A549 (cell line): ENCODE measurements around the gene CXCL12. TPM values are rescaled to one million over a fixed set of nuclear protein-coding genes. Genes with fewer than 3 reads are reported as not detected.

ENCODE experiments used
- ATAC-seq, 2 experiments: fragments of 200-7000 bp in 1 of 2; fragments of >200 bp in 1 of 2; cut with Nextera tagmentation in 1 of 2; cut with Tn5 transposase in 1 of 2; 3 replicates each; pipeline versions ENCODE4 v1.8.0 to v1.9.1; 2018 to 2020; ENCODE audit warnings: mild to moderate bottlenecking in 1 of 2, moderate library complexity in 1 of 2
- CTCF ChIA-PET: fragments of 300-600 bp; sonication (Branson Sonifier 250); formaldehyde crosslinking; extraction: SDS; loops from one replicate; lab custom pipeline; 2021; ENCODE audit warnings: antibody characterized with exemption, inconsistent platforms; lab: Yijun Ruan, JAX
- POLR2A ChIA-PET: fragments of 350-600 bp; formaldehyde crosslinking; extraction: SDS; loops from one replicate; lab custom pipeline; 2021; ENCODE audit warnings: antibody characterized with exemption, inconsistent platforms; lab: Yijun Ruan, JAX
- DNase-seq, 2 experiments: peaks; one replicate each; pipeline versions ENCODE4 v3.0.0 to v3.0.0-alpha.2; 2011 to 2016; ENCODE audit warnings: low read depth in 1 of 2, low spot score in 1 of 2
- FAIRE-seq: peaks from 2 replicates; lab custom pipeline; 2011; peaks lifted over from hg19 to GRCh38; lab: Jason Lieb, UNC
- H3K27ac ChIP-seq, 2 experiments: fragments of >200 bp; sonication (Bioruptor Twin); formaldehyde crosslinking; 3 replicates each; pipeline ENCODE4 v1.5.1; 2016 to 2017
- H3K4me1 ChIP-seq: fragments of >200 bp; sonication (Bioruptor Twin); formaldehyde crosslinking; 3 replicates; pipeline ENCODE4 v1.6.1; 2016
- H3K4me2 ChIP-seq: fragments of >200 bp; sonication (Bioruptor Twin); formaldehyde crosslinking; 3 replicates; pipeline ENCODE4 v1.6.1; 2016
- H3K4me3 ChIP-seq: fragments of >200 bp; sonication (Bioruptor Twin); formaldehyde crosslinking; 3 replicates; pipeline ENCODE4 v1.5.1; 2016
- H3K9me3 ChIP-seq: fragments of >200 bp; sonication (Bioruptor Twin); formaldehyde crosslinking; 3 replicates; pipeline ENCODE4 v1.6.1; 2016
- CBX2 ChIP-seq: fragments of 200-600 bp; sonication (generic); IDR thresholded peaks from 2 replicates; pipeline ENCODE4 v1.6.1; 2016; ENCODE audit warnings: low read depth, mild to moderate bottlenecking, borderline replicate concordance
- CBX8 ChIP-seq: fragments of 200-600 bp; sonication (generic); IDR thresholded peaks from 2 replicates; pipeline ENCODE4 v1.6.1; 2016
- EHMT2 ChIP-seq: fragments of 200-600 bp; sonication (generic); IDR thresholded peaks from 2 replicates; pipeline ENCODE4 v1.6.1; 2016; ENCODE audit warnings: antibody characterized with exemption, low read depth, mild to moderate bottlenecking, moderate library complexity
- FOSB ChIP-seq: fragments of 250-450 bp; sonication (Bioruptor Pico); IDR thresholded peaks from 2 replicates; pipeline ENCODE4 v1.5.0; 2020; ENCODE audit warnings: mild to moderate bottlenecking, moderate library complexity
- FOSL2 ChIP-seq, 2 experiments: fragments of 450-650 bp in 1 of 2; fragments of >200 bp in 1 of 2; sonication (Bioruptor Twin) in 1 of 2; formaldehyde crosslinking; IDR thresholded peaks; 2 replicates each; pipeline versions ENCODE4 v1.5.0 to v1.6.1; 2016 to 2020; ENCODE audit warnings: mild to moderate bottlenecking in 1 of 2, moderate library complexity in 1 of 2
- HEYL ChIP-seq: fragments of 250-450 bp; sonication (Bioruptor Pico); IDR thresholded peaks from 2 replicates; pipeline ENCODE4 v1.8.0; 2021; ENCODE audit warnings: mild to moderate bottlenecking, moderate library complexity
- JUN ChIP-seq, 2 experiments: fragments of >200 bp; sonication (Bioruptor Twin); formaldehyde crosslinking; IDR thresholded peaks; 2 replicates in 1 of 2; 3 replicates in 1 of 2; pipeline ENCODE4 v1.6.1; 2016 to 2017
- MAFK ChIP-seq: fragments of 450-650 bp; IDR thresholded peaks from 2 replicates; pipeline ENCODE4 v1.6.1; 2014; ENCODE audit not compliant: partially characterized antibody
- NFE2L2 ChIP-seq: fragments of 150-350 bp; conservative IDR thresholded peaks from 2 replicates; pipeline ENCODE4 v1.6.1; 2014; ENCODE audit warnings: low read length
- POLR2AphosphoS2 ChIP-seq: conservative IDR thresholded peaks from 2 replicates; pipeline ENCODE4 v1.6.1; 2012; ENCODE audit warnings: low read length, improper control_type of control experiment, inconsistent platforms
- SMC3 ChIP-seq: fragments of >200 bp; sonication (Bioruptor Twin); formaldehyde crosslinking; IDR thresholded peaks from 3 replicates; pipeline ENCODE4 v1.6.1; 2018; ENCODE audit warnings: inconsistent platforms
- SREBF2 ChIP-seq: fragments of 450-650 bp; IDR thresholded peaks from 2 replicates; pipeline ENCODE4 v1.6.1; 2014; ENCODE audit warnings: mild to moderate bottlenecking, moderate library complexity
- TFCP2L1 ChIP-seq: fragments of 250-450 bp; sonication (Bioruptor Pico); IDR thresholded peaks from 2 replicates; pipeline ENCODE4 v1.5.0; 2021; ENCODE audit warnings: mild to moderate bottlenecking
- ZC3H11A ChIP-seq: fragments of 450-650 bp; IDR thresholded peaks from 2 replicates; pipeline ENCODE4 v1.6.1; 2014; ENCODE audit warnings: antibody characterized with exemption, mild to moderate bottlenecking
- ZFP36 ChIP-seq: fragments of 450-650 bp; IDR thresholded peaks from 2 replicates; pipeline ENCODE4 v1.6.1; 2014; ENCODE audit warnings: borderline replicate concordance; ENCODE audit not compliant: partially characterized antibody
- WGBS: methylation state at CpG from one replicate; pipeline ENCODE4 v1.1.6; 2017; ENCODE audit errors: missing lambda C conversion rate; 5-methylcytosine and 5-hydroxymethylcytosine counted together
- polyA plus RNA-seq, 4 experiments: library from polyadenylated mRNA; depleted of rRNA in 3 of 4; stranded (reverse); fragments of >200 nt; fragmentation: RNase III in 1 of 4; extraction: RNeasy Plus Mini Kit Qiagen cat#74134 plus additional on column Dnase treatment in 1 of 4; gene quantifications; 2 replicates in 3 of 4; 3 replicates in 1 of 4; pipeline ENCODE4 v1.2.3, GENCODE V29; 2011 to 2017
- TF ChIP-seq, protein P1 (sequence below): fragments of 250-450 bp; sonication (Bioruptor Pico); IDR thresholded peaks from 2 replicates; pipeline ENCODE4 v1.5.0; 2021; ENCODE audit warnings: mild to moderate bottlenecking, moderate library complexity, borderline replicate concordance
- TF ChIP-seq, protein P2 (sequence below): fragments of 150-350 bp; IDR thresholded peaks from 2 replicates; pipeline ENCODE4 v1.6.1; 2014; ENCODE audit warnings: low read depth, mild to moderate bottlenecking, low read length
- TF ChIP-seq, protein P3 (sequence below): fragments of 200-600 bp; sonication (generic); IDR thresholded peaks from 2 replicates; pipeline ENCODE4 v1.6.1; 2016; ENCODE audit warnings: antibody characterized with exemption, mild to moderate bottlenecking, moderate library complexity
- TF ChIP-seq, protein P4 (sequence below): IDR thresholded peaks from 2 replicates; pipeline ENCODE4 v1.6.1; 2012

CXCL12 gene
- polyA plus RNA-seq, 2 of the 4 experiments (the other 2 are of a cell fraction): 0.13 to 0.17 TPM

DNA sequence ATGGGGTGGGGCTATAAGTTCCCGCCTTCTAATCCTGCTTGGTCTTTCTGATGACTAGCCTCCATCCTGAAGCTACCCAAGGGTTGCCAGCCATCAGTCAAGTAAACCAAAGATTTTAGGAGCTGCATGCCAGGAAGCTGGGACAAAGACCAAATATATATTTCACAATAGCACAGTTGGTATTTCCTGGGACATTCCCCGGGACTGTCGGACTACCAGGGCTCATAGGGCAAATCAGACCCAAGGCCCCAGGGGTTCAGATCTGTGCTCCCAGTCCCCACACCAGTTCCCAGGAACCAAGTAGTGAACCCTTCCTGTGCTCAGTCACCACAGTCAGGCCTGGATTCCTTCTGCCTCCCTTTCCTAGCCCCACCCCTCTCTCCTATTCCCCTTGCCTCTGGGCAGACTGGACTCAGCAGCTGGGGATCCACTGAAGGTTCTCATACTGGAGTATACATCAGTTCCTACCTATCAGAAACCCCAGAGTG lies 5.7 kb upstream of the CXCL12 start (continued):
- TF ChIP-seq, protein P1, sequence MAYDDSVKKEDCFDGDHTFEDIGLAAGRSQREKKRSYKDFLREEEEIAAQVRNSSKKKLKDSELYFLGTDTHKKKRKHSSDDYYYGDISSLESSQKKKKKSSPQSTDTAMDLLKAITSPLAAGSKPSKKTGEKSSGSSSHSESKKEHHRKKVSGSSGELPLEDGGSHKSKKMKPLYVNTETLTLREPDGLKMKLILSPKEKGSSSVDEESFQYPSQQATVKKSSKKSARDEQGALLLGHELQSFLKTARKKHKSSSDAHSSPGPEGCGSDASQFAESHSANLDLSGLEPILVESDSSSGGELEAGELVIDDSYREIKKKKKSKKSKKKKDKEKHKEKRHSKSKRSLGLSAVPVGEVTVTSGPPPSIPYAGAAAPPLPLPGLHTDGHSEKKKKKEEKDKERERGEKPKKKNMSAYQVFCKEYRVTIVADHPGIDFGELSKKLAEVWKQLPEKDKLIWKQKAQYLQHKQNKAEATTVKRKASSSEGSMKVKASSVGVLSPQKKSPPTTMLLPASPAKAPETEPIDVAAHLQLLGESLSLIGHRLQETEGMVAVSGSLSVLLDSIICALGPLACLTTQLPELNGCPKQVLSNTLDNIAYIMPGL (CRISPR knock-in tag): no peak
- TF ChIP-seq HEYL (CRISPR knock-in tag) (no peak), POLR2AphosphoS2 (no peak)
- TF ChIP-seq, protein P2, sequence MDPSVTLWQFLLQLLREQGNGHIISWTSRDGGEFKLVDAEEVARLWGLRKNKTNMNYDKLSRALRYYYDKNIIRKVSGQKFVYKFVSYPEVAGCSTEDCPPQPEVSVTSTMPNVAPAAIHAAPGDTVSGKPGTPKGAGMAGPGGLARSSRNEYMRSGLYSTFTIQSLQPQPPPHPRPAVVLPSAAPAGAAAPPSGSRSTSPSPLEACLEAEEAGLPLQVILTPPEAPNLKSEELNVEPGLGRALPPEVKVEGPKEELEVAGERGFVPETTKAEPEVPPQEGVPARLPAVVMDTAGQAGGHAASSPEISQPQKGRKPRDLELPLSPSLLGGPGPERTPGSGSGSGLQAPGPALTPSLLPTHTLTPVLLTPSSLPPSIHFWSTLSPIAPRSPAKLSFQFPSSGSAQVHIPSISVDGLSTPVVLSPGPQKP: no peak

DNA sequence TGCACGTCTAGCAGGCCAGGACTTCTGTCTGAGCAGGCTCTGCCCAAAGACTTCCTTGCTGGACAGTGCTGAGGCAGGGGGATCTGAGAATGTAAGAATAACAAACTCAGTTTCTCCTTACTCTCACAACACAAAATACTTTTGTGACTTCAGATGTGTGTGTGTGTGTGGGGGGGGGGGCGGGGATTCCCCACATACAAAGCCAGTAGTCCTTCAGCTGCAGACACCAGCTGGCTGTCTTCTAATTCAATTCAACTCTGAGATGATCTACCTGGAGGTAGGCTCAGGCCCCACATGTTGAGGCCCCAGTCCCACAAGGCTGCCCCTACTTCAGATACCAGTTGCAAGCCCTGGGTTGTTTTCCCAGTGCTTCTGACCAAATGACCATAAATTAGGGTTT lies 4.7 kb upstream of the CXCL12 start:
- ATAC-seq: no peak
- POLR2A ChIA-PET: no interaction called here

DNA sequence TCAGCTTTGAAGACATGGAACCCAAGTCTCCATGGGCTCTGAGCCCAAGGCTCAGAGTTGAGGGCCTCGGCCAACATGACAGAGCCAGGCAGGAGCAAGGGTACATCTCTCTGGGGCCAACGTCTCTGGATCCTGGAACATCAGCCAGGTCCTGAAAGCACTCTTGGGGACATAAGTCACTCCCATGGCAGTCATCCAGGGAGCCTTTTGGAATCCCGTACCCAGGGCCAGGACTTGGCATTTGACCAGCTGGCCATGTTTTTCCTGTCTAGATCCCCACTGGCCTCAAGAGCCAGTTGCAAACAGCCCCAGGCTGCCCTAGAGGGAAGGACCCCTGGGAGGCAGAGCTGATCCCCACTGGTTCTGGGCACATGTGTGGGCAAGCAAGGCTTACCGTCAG lies 4.3 kb upstream of the CXCL12 start:
- no peak for FAIRE-seq
- no peak for ATAC-seq
- no peak overlapping the region for H3K27ac ChIP-seq
- no peak overlapping the region for H3K4me2 ChIP-seq
- TF ChIP-seq MAFK (no peak), NFE2L2 (no peak), FOSL2 (IDR thresholded peaks at IDR 0.05) (no peak), FOSL2 (CRISPR knock-in tag; IDR thresholded peaks at IDR 0.05) (no peak), CBX8 (no peak), JUN (IDR thresholded peaks at IDR 0.05) (no peak), ZFP36 (no peak), SMC3 (no peak), EHMT2 (no peak), SREBF2 (no peak), CBX2 (no peak), FOSB (CRISPR knock-in tag) (no peak), ZC3H11A (no peak)
- TF ChIP-seq, protein P3, sequence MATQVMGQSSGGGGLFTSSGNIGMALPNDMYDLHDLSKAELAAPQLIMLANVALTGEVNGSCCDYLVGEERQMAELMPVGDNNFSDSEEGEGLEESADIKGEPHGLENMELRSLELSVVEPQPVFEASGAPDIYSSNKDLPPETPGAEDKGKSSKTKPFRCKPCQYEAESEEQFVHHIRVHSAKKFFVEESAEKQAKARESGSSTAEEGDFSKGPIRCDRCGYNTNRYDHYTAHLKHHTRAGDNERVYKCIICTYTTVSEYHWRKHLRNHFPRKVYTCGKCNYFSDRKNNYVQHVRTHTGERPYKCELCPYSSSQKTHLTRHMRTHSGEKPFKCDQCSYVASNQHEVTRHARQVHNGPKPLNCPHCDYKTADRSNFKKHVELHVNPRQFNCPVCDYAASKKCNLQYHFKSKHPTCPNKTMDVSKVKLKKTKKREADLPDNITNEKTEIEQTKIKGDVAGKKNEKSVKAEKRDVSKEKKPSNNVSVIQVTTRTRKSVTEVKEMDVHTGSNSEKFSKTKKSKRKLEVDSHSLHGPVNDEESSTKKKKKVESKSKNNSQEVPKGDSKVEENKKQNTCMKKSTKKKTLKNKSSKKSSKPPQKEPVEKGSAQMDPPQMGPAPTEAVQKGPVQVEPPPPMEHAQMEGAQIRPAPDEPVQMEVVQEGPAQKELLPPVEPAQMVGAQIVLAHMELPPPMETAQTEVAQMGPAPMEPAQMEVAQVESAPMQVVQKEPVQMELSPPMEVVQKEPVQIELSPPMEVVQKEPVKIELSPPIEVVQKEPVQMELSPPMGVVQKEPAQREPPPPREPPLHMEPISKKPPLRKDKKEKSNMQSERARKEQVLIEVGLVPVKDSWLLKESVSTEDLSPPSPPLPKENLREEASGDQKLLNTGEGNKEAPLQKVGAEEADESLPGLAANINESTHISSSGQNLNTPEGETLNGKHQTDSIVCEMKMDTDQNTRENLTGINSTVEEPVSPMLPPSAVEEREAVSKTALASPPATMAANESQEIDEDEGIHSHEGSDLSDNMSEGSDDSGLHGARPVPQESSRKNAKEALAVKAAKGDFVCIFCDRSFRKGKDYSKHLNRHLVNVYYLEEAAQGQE: no peak
- TF ChIP-seq, protein P1 (CRISPR knock-in tag): no peak
- TF ChIP-seq, protein P4, sequence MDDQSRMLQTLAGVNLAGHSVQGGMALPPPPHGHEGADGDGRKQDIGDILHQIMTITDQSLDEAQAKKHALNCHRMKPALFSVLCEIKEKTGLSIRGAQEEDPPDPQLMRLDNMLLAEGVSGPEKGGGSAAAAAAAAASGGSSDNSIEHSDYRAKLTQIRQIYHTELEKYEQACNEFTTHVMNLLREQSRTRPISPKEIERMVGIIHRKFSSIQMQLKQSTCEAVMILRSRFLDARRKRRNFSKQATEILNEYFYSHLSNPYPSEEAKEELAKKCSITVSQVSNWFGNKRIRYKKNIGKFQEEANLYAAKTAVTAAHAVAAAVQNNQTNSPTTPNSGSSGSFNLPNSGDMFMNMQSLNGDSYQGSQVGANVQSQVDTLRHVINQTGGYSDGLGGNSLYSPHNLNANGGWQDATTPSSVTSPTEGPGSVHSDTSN: no peak
- DNase-seq: no peak
- ChIA-PET CTCF (interaction anchor here (0.5 to 5.2 kb wide), 3 partner anchors 328 to 861 kb away, joined by 3 to 18 read pairs (median 3); no protein-coding TSS in a partner anchor), POLR2A (no interaction called here)
- no peak overlapping the region for H3K4me3 ChIP-seq
- H3K9me3 ChIP-seq: no peaks in the 10 kb centered on the region
- 60% methylated on average over 1 of the region's 4 CpGs for WGBS
- no peaks in the 10 kb centered on the region for H3K4me1 ChIP-seq

More for the DNA sequence above, 4.7 kb upstream of the CXCL12 start:
- H3K4me2 ChIP-seq: no peak overlapping the region
- H3K4me1 ChIP-seq: no peaks in the 10 kb centered on the region
- TF ChIP-seq TFCP2L1 (CRISPR knock-in tag): no peak
- CTCF ChIA-PET: interaction anchor here (0.5 to 5.2 kb wide), 4 partner anchors 328 to 860 kb away, joined by 3 to 18 read pairs (median 4); no protein-coding TSS in a partner anchor
- no peak for DNase-seq
- H3K4me3 ChIP-seq: no peak overlapping the region
- FAIRE-seq: no peak
- 10% methylated on average over 2 of the region's 2 CpGs for WGBS
- no peak overlapping the region for H3K27ac ChIP-seq
- H3K9me3 ChIP-seq: no peaks in the 10 kb centered on the region
